ENCODE results near the gene JUND. TPM values are rescaled to one million over a fixed set of nuclear protein-coding genes. Genes with fewer than 3 reads are reported as not detected.
A peak's percentile ranks its signal among the peaks of the same experiment; 100 is the strongest.

JUND gene
- total and polyA plus RNA-seq, 2 of the 8 experiments (the other 6 are each of a cell fraction or from before 2014, with no cell fraction given): 54.0 to 77.5 TPM

- TF ChIP-seq CHD7 (IDR thresholded peaks at IDR 0.05; ENCODE audit: insufficient replicate concordance, low read length): no peak
- TF ChIP-seq BRCA1 (IDR thresholded peaks at IDR 0.05; ENCODE audit: low read depth, low read length): no peak
- peak in 1 of 2 experiments; percentile 37; a peak in 1 of 4 replicates for TF ChIP-seq SIN3A (conservative IDR thresholded peaks at IDR 0.05 in 1 of 2, IDR thresholded peaks at IDR 0.05 in 1 of 2; ENCODE audit: low read depth in 1 of 2, low read length in 2 of 2)
- no peak for TF ChIP-seq KDM1A (IDR thresholded peaks at IDR 0.05; ENCODE audit: borderline replicate concordance, low read length)
- TF ChIP-seq SAP30 (IDR thresholded peaks at IDR 0.05; ENCODE audit: insufficient read depth, insufficient replicate concordance, low read length): no peak
- no peak for TF ChIP-seq NANOG (IDR thresholded peaks at IDR 0.05; ENCODE audit: insufficient read depth, low read depth, low read length, poor library complexity, severe bottlenecking)
- no peak for TF ChIP-seq JUND (IDR thresholded peaks at IDR 0.05; ENCODE audit: low read length)
- no peak for TF ChIP-seq YY1 (IDR thresholded peaks at IDR 0.05; ENCODE audit: low read depth, low read length)
- TF ChIP-seq TBP (IDR thresholded peaks at IDR 0.05; ENCODE audit: low read depth, low read length): no peak
These were observed 958 bp downstream of the JUND start (continued) for GRCh38 chr19:18280247-18281081.

Data from H1 (cell line).